Stimulated activated CD4-positive, alpha-beta T cell treated with anti-CD3 and anti-CD28 coated beads, Interleukin-4, amount 100 ng/mL, for 1 hour (primary cell): ENCODE measurements around the gene STIM1.
A peak's percentile ranks its signal among the peaks of the same experiment; 100 is the strongest.

Experiments
- DNase-seq: peaks from one replicate; pipeline ENCODE4 v3.0.0-alpha.2; 2020

STIM1 gene

DNA sequence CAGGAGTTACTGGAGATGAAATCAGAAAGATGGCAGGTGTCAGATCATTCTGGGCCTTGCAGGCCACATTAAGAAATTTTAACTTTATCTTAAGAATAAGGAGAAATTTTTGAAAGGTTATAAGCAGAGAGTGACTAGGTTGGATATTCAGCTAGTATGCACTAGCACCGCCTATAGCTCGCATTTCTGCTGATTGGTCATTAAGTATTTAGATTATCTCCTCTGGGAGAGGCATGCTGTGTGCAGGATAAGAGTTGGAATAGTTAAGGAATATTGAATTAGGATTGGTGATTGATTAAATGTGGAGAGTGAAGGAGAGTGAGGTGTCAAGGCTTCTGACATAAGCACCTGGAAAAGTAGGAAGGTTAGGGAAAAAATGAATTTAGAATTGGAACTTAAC lies 100.6 kb downstream of the STIM1 start:
- DNase-seq: no peak

DNA sequence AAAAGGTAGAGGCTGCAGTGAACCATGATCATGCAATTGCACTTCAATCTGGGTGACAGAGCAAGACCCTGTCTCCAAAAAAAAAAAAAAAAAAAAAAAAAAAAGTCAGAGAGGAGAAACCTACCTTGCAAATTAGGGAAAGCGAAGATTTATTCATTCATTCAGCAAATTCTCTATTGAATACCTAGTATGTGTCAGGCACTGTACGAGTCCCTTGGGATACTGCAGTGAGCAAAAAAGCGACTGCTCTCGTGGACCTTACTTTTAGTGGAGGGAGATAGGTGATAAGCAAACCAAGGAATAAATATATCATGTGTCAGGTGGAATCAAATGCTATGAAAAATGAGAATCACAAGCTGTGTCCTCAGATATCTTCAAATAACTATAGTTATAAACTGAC lies 101.3 kb downstream of the STIM1 start:
- no peak for DNase-seq

DNA sequence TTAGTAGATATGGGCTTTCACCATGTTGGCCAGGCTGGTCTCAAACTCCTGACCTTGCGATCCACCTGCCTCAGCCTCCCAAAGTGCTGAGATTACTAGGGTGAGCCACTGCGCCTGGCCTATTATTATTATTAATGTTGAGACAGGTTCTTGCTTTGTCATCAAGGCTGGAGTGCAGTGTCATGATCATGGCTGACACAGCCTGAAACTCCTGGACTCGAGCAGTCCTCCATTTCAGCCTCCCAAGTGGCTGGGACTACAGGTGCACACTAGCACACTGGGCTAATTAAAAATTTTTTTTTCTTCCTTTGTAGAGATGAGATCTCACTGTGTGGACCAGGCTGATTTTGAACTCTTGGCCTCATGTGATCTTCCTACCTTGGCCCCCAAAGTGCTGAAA lies 102.0 kb downstream of the STIM1 start:
- no peak for DNase-seq

DNA sequence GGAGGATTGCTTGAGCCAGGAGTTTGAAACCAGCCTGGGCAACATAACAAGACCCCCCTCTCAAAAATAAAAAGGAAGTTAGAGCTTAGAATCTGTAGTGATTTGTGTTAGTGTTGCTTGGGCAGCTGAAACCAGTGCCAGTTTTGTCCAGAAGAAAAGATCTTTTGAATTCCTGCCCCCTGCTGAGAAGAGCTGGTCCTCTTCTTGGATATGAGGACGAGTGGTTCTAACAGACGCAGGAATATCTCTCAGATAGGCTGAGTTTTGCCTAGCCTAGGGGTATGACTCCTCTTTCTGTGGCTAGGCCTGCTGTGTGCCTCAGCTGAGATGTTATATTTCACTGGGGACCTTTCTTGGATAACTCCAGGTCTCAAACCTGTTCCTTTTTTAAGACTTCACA lies 102.8 kb downstream of the STIM1 start:
- DNase-seq: no peak

DNA sequence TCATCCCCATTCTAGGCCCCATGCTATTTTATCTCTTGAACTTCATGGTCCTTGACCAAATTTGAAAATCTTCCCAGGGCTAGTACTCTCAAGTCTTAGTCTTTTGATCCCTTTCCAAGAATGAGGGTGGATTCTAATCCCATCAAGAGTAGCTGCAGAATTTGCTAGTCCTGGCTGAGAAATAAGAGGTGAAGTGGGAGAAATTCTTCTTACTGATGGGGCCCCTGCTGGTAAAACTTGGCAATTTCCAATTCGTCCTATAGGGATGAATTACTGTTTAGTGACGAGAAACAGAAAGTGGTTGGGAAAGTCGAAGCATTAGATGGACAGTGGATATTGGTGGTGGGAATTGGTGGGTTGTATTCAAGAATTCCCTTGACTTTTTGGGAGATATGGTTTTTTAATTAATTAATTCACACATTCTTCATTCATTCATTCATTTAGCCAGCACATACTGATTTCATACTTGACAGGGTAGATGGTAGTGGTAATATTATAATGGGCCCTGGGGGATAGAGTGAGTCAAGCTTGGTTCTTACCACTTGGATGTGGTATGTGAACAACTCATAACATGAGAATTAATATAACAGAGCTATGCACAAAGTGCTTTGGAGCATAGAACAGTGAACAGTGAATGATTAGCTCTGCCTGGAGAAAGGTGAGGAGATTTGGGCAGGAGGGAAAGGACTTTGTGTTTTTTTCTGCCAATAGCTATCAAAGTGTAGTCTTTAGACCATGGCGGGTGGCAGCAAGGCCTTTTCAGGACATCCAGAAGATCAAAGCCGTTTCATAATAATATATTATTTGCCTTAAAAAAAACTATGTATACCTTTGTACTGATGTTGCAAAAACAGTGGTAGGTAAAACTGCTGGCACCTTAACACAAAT lies 103.8 kb downstream of the STIM1 start:
- no peak for DNase-seq

DNA sequence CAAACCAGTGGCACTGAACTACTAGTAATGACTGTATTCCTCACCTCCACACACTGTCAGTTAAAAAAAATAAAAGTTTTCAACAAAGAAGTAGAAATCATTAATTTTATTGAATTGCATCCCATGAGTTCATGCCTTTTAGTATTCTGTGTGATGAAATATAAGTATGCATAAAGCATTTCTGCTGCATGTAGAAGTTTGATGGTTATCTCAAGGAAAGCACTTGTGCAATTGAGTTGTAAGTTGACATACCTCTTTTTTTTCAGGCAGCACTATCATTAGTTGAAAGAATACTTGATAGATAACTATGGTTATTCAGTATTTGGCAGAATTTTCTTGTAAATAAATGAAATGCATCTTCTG lies 104.4 kb downstream of the STIM1 start:
- no peak for DNase-seq

DNA sequence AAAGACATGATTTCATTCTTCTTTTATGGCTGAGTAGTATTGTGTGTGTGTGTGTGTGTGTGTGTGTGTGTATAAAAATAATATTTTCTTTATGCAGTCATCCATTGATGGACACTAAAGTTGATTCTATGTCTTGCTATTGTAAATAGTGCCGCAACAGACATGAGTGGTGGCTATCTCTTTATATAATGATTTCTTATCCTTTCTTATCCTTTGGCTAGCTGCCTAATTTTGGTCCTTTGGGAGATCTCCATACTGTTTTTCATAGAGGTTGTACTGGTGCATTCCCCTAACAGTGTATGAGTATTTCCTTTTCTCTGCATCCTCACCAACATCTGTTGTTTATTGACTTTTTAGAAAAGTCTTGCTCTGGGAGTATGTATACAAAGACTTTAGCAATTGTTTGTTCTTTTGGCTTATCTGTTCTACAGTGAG lies 107.0 kb downstream of the STIM1 start:
- no peak for DNase-seq

DNA sequence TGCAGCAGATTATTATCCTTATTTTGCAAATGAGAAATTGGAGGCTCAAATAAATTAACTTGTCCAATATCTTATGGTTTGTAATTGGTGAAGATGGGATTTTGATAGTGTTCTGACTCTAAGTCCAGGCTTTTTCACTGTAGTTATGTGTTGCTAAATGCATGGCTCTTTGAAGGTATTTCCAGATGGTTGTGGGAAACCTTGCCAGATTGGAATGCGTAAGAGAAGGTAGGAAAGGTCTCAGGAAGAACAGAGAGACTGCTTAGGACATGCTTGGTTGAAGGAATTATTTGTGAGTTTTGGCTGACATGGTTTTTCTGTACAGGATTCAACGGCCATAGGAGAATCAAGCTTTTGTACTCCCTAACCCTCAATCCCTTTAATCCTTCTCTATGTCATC lies 108.6 kb downstream of the STIM1 start:
- DNase-seq: no peak

DNA sequence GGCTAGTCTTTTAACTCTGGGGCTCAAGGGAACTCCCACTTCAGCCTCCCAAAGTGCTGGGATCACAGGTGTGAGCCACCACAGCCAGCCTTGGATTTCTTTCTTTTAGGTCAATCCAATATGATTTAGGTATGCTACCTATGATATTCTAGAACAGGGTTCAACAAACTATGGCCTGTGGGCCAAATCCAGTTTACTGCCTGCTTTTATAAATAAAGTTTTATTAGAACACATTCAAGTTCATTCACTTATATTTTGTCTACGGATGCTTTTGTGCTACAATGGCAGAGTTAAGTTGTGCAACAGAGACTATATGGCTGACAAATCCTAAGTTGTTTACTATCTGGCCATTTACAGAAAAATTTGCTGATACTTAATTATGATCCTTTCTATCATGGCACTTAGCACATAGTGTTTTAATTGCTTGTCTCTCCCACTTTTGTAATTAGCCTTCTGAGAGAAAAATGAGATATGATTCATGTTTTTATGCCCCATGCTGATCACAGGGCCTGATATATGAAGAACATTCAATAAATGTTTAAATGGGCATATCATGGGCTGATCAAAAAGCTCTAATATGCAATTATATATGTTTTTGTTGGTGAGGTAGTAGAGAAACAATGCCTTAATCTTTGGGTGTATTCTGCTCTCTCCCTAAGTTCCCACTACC lies 109.6 kb downstream of the STIM1 start:
- DNase-seq: no peak

DNA sequence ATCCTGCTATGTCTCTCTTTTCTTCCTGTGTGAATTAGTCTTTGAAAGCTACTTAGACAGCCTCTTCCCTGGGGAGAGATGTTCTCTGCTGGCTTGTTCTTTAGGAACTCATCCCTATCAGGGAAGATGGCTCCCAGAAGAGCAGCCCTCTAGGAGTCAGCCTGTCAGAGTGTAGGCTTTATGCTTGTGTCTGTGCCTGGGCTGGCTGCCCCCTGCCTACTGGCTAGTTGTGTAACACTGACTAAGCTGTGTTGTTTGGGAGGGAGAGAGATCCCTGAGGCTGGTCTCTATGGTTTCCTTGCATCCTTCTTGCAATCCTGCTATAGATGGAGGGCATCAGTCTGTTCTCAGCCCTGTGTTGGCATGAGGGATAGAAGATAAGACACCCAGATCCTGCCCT lies 112.2 kb downstream of the STIM1 start:
- no peak for DNase-seq

DNA sequence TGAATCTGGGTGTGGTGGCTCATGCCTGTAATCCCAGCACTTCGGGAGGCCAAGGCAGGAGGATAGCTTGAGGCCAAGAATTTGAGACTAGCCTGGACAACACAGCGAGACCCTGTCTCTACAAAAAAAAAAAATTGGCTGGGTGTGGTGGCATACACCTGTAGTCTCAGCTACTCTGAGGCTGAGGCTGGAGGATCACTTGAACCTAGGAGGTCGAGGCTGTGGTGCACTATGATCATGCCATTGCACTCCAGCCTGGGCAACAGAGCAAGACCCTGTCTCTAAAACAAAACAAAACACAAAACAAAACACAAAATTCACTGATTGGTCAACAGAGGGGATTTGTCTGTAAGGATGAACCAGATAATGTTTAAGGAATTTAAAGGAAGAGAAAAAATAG lies 113.7 kb downstream of the STIM1 start:
- DNase-seq: no peak

DNA sequence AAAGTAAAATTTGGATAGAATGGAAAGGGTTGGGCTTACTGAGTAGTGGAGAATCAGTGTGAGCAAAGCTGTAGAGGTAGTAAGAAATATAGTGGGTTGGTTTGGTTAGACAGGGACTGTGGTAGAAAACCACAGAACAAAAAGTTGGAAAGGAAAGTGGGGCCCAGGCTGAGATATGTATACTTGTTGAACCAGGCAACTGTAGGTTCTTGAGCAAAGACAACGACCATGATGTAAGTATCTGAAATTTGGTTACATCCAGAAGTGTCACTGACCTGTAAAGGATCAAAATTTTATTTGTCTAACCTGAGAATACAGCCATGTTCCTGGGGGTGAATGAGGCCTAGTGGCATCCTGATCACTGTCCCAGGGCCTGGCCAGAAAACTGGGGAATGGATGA lies 114.1 kb downstream of the STIM1 start:
- DNase-seq: no peak

DNA sequence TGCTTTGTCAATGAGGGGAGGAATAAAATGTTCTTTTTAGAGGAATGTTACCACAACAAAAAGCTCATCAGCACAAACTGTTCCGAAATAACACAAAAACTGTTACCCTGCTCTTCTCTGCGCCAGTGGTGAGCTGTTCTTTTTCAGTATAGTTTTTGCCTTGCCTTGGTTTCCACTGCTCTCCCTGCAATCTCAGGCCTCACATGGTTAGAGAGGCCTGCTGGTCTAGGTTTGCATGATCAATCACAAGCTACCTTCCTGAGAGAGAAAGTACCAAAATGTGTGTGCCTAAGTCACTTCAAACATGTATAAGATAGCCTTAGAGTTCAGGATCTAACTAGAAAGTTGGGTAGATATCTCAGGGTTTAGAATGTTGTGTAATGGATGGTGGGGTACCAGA lies 114.6 kb downstream of the STIM1 start:
- DNase-seq: no peak

DNA sequence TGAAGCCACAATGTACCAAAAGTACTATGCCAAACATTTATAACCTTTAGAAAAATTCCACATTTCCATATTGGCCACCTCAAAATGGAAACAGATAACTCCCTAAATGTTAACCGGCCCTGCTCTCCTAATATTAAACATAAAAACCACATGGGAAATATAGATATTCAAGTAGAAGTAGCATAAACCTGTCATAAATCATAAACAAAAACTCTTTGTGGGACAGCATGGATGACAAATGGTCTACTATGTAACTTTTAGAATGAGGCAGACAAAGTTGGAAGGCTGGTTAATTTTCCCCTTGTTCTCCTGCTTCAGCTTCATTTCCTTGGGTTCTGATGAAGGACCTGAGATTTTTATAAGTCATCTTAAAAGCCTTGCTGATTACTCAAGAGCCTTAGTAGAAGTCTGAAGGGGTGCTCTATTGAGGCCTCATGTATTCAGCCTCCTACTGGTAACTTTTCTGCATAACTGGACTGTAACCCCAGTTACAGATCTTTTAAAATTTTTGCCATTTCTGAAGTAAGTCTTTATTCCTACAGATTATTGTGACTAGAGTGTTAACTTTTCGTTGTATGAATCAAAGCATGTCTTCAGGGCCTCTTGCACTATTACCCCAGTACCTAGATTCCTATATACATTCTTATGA lies 116.4 kb downstream of the STIM1 start:
- no peak for DNase-seq

DNA sequence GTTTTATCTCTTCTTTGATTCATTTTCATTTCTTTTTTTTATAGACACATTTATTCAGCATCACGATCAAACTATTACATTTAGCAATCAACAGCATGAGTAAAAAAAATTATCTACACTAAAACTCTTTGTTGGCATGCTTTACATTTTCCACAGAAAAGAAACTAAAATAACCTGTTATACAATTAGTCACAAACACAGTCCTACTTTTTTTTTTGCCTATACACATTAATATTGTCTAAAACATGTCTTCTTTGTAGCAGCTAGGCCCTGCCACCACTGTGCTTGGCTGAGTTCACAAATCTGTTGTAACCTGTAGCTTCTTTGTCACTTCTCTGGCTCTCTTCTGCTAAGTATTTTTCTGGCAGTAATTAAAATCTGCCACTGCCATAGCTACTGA lies 117.0 kb downstream of the STIM1 start:
- no peak for DNase-seq

DNA sequence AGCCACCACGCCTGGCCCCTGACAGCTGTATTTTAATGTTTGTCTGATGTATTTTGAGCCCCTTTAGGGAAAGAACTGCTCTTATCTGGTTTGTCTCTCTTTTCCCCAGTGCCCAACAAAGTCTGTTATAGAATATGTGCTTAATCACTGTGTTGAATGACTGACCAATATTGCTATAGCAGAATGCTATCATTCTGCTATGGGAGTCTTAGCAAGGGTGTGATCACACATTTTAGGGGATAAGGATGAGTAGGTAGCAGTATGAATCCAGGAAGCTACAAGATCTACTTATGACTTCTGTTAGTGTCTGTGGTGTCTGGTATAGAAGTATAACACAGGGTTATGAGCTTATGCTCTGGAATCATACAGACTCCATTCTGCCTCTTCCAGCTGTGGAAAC lies 121.6 kb downstream of the STIM1 start:
- DNase-seq: no peak

DNA sequence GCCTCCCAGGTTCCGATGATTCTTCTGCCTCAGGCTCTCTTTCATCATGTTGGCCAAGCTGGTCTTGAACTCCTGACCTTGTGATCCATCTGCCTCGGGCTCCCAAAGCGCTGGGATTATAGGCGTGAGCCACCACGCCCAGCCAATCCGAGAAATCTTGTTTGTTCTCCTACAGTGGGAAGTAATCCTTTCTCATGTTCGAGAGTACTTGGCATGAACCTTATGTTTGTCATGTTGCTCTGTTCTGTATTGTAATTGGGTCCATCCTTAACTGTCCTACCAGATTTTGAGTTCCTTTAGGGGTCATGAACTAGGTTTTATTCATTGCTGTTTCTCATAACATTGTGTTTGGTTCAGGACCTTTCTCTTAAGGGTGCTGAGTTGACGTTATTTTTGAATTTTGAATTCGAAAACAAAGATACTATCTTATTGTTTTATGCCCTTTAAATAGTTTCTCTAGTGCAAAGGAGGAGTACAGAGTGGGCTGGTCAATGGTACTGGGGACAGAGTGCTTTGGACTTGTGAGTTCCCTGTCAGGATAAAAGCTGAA lies 125.7 kb downstream of the STIM1 start:
- no peak for DNase-seq

DNA sequence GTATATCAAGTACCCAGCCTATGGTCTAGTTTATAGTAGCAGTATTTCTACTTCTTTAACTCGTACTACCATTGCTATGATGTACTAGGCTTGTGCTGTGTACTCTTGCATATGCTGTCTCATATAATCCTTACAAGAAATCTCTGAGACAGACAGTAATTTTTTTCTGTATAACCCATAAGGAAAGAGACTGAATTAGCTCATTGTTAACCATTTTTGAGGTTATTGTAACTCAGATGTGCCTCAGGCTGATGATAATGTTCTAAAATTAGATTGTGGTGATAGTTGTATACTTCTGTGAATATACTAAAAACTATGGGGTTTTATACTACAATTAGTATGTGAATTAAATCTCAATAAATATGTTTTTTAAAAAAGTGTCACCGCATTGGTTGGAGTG lies 127.0 kb downstream of the STIM1 start:
- no peak for DNase-seq

DNA sequence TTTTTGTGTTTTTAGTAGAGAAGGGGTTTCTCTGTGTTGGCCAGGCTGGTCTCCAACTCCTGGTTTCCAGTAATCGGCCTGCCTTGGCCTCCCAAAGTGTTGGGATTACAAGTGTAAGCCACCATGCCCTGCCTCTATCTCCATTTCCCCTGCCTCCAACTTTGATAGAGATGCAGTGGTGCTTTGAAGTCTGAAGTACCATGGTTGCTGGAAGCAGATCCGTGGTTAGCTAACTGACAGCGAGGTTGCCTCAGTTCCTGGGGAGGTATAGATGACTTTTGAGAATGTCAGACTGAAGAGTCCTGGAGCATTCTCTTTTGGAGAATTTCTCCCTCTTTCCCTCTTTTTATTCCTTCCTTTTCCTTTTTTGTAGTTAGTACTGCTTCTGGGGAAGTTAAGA lies 127.6 kb downstream of the STIM1 start:
- DNase-seq: no peak

DNA sequence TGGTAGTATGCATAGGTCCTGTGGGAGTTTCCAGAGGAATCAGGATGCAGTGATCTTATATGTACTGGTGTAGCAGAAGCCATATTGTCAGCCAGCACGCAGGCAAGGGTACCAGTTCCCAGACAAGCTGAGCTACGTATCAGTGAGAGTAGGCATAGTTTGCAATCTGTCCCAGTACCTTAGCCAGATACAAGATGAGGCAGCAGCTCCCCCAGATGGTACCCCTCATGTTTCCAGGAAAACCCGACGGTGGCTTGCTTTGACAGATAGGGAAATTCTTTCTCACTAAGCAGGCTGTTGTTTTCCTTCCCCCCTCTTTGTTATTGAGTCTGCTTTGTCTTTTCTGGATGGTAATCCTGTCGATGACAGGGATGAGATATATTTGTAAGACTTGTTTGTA lies 129.4 kb downstream of the STIM1 start:
- DNase-seq: peak; percentile 8

DNA sequence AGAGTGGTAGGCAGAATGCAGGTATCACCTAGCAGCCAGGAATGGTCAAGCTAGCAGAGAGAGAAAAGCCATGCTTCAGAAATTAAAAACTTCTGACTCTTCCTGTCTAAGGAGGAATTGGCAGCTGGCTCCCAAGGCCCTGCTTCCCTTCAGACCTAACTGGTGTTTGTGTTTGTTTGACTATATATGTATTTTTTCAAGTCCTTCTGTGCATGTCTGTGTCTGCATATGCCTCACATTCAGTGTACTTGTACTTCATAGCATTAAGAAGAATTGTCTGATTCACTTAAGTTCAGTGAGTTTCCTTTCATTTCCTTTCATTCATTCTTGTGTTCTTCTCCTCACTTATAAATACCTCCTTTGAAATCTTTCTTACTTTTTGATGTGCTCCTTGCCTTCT lies 130.2 kb downstream of the STIM1 start:
- DNase-seq: no peak

DNA sequence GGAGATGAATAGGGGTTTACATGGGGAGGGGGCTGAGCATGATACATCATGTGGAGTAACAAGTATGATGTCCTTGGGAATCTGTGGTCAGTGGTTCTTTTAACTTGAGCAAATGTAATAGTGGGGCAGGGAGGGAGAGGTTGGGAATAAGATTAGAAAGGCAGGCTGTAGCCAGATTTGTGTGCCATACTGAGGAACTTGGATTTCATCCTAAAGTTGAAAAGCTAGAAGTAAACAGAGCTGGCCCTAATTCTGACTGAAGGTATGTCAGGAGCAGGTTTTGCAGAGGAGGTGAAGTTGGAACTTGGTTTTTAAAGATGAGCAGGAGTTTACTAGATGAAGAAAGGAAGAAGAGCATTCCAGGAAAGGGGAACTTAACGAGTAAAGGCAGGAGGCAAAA lies 130.8 kb downstream of the STIM1 start:
- DNase-seq: no peak

DNA sequence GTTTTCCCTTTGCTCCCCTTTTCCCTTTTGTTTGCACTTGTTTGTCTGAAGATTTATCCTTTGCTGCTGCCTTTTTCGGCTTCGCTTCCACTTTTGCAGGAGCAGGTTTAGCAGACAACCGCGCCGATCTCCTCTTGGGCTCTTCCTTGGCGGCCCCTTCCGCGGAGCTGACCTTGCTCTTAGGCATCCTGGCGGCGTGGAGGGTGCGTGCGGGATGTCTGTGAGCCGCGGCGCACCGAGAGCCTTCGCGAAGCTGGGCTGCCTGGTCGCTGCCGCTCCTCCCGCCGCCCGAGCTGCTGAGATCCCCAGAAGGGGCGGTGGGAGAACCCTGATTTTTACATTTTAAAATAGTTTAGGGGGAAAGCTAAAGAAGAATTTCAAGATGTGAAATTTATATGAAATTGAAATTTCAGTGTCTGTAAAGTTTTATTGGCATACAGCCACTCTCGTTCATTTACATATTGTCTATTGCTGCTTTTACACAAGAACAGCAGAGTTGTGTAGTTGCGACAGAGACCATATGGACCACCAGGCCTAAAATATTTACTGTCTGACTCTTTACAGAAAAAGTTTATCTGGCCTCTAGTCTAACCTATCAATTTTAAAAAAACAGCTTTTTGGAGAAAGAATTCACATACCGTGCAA lies 133.9 kb downstream of the STIM1 start:
- DNase-seq: no peak
